Activated naive CD4-positive, alpha-beta T cell treated with anti-CD3 and anti-CD28 coated beads, Interleukin-2, amount 50 U/mL, for 24 hours (primary cell): ENCODE data around the gene GNA15.
"Not testable (repeated sequence)": the region's sequence is repeated elsewhere in the genome, so short reads cannot be mapped to it uniquely, and the experiment has no call there.

Experiments
- H3K27ac Mint-ChIP-seq: one replicate; pipeline ENCODE4 v1.8.0; 2021; ENCODE audit warnings: mild to moderate bottlenecking, mixed read lengths
- H3K27me3 Mint-ChIP-seq: one replicate; pipeline ENCODE4 v1.8.0; 2021; ENCODE audit warnings: mixed read lengths
- H3K36me3 Mint-ChIP-seq: one replicate; pipeline ENCODE4 v1.8.0; 2021; ENCODE audit warnings: mixed read lengths
- H3K4me1 Mint-ChIP-seq: one replicate; pipeline ENCODE4 v1.8.0; 2021; ENCODE audit warnings: mixed read lengths
- H3K4me3 Mint-ChIP-seq: one replicate; pipeline ENCODE4 v1.8.0; 2021; ENCODE audit warnings: mild to moderate bottlenecking, mixed read lengths
- H3K9me3 Mint-ChIP-seq: one replicate; pipeline ENCODE4 v1.8.0; 2021; ENCODE audit warnings: mixed read lengths

Gene GNA15

DNA sequence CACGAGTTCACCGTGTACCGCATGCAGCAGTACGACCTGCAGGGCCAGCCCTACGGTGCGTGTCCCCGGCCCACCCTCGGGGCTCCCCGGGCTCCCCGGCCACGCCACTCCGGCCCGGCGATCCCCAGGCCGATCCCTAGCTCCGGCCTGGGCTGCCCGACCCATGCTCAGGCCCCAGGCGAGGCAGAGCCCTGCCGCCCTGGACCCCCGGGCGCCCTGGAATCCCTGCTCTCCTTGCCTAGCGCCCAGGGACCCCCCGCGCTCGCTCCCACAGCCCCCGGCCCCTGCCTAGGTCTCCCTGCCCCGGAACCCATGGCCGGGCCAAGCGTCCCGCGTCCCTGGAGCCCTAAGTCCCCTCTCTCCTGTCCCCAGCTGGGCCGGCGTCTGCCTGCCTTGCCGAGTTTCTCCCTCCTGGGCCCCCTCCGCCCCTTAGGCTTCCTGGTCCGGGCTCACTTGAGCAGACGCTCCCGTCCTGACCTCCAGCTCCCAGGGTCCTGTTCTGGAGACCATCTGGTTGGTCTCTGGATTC is 50.4 kb downstream of the GNA15 start:
- Mint-ChIP-seq H3K9me3 (no peaks in the 10 kb centered on the region), H3K36me3 (peaks cover 6% of the 10 kb centered on the region), H3K4me3 (peak overlapping the region; percentile 91), H3K27me3 (no peaks in the 10 kb centered on the region), H3K27ac (peak overlapping the region; percentile 87), H3K4me1 (peaks cover 56% of the 10 kb centered on the region)

GRCh38 chr19:3186891-3187661 is 51.2 kb downstream of the GNA15 start:
- Mint-ChIP-seq H3K27ac (peak overlapping the region; percentile 87), H3K27me3 (no peaks in the 10 kb centered on the region), H3K4me1 (peaks cover 56% of the 10 kb centered on the region), H3K9me3 (no peaks in the 10 kb centered on the region), H3K4me3 (peak overlapping the region; percentile 91), H3K36me3 (peaks cover 6% of the 10 kb centered on the region)

DNA sequence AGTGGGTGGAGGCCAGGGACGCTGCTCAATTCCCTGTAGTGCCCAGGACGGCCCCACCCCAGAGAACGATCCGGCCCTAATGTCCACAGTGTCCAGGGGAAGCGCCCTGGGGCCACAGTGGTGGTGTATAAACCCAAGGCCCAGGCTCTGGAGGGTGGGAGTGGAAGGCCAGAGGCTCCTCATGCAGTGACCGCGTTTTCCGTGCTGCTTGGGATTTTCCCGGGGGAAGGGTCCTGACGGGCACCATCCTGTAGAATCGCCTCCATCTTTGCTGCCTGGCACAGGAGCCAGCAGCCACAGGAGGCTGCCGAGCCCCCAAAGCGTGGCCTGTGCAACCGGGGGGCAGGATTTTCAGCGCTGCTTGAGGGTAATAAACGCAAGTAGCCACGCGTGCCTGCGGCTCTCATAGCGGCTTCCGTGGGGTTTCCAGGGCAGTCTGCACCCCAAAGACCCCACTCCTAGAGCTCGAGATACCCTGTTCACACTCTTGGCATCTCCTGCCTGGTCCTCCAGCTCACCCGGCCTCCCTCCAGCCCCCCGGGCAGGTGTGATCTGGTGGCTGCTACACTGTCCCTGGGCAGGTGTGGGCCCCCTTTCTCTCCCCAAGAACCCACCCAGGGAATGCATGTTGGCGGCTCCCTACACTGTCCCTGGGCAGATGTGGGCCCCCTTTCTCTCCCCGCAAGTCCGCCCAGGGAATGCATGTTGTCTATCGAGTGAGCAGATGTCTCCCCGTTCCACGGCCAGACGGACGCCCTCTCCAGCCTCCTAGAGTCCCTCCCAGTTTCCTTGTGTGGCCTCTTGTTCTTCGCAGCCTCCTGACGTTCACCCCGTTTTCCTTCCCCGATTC is 52.1 kb downstream of the GNA15 start:
- Mint-ChIP-seq H3K36me3 (peaks cover 6% of the 10 kb centered on the region), H3K27me3 (no peaks in the 10 kb centered on the region), H3K9me3 (no peaks in the 10 kb centered on the region), H3K27ac (peak overlapping the region; percentile 46), H3K4me1 (peaks cover 53% of the 10 kb centered on the region), H3K4me3 (peak overlapping the region; percentile 91)

DNA sequence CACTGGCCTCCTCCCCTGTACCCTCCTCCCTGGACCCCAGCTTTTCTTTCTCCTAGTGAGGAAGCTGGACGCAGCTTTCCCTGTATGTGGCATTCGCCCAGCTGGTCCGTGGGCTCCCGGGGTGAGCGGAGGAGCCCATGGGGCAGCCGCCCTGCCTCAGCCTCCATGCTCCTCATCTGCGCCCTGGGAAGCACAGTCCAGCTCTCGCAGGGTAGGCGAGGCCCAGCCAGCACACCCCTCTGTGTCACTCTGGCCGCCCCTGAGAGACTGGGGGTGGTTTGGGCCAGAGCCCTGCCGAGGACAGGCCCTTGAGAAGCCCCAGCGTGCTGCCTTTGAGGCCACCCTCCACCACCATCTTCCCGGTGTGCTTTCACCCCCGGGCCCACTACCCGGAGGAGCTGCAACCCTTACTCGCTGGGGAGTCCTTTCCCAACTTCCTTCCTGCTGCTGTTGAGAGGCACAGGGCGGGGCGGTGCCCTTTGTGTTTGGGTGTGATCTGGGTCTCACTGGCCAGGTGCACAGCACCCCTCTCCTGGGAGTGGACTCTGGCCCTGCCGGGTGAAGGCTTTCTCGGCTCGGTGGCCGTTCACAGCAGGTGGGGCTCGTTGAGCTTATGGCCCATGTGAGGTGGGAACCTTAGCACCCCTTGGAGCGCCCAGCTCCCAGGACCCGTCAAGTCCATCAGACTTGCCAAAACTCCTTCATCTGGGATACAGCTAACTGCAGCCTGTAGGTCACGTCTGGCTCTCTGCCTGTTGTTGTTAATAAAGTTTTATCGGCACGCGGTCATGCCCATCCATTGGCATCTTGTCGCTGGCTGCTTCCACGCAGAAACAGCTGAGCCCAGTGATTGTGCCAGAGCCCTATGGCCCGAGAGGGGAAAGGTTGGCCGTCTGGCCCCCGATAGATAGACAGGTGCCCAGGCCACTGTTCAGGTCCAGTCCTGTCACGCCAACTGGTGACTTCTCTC is 53.1 kb downstream of the GNA15 start:
- peaks cover 47% of the 10 kb centered on the region for H3K4me1 Mint-ChIP-seq
- no peaks in the 10 kb centered on the region for H3K9me3 Mint-ChIP-seq
- peaks cover 7% of the 10 kb centered on the region for H3K36me3 Mint-ChIP-seq
- H3K27ac Mint-ChIP-seq = no peak overlapping the region
- H3K4me3 Mint-ChIP-seq = peak overlapping the region; percentile 91
- no peaks in the 10 kb centered on the region for H3K27me3 Mint-ChIP-seq

DNA sequence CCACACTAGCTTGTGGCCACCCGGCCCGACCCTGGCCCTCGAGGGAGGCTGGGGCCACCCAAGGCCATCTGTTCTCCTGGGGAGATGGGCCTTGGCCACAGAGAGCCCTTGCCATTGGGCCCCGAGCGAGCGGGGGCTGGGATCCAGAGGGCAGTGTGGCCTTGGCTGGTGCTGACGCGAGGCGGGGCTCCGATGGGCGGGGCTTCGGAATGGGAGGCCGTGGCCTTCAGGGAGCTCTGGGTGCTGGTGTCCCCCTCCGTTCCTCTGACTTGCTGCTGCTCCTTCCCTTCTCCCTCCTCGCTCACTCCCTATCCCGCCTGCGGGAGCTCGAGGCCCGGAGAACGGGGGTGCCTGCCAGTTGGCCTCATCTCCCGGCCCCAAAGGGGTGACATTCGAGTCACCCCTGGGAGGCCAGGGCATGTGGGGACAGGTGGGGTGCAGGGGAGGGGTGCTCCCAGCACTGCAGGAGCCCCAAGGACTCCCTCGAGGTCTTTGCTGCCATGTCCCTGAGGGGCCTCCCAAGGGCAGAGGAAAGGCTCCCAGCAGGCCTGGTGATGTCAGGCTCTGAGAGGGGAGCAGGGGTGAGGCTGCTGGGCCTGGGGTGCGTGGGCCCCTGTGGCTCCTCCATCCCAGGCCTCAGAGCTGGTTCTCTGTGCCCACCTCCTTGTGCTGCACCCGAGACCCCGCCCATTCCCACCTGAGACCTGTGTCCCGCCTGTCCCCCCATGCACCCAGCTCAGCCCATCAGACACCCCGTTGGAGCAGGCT is 54.1 kb downstream of the GNA15 start:
- Mint-ChIP-seq H3K4me3 (no peak overlapping the region), H3K27me3 (no peaks in the 10 kb centered on the region), H3K27ac (no peak overlapping the region), H3K36me3 (peaks cover 4% of the 10 kb centered on the region), H3K9me3 (no peaks in the 10 kb centered on the region), H3K4me1 (peaks cover 37% of the 10 kb centered on the region)

- no peak overlapping the region for H3K4me3 Mint-ChIP-seq
- no peaks in the 10 kb centered on the region for H3K9me3 Mint-ChIP-seq
- H3K36me3 Mint-ChIP-seq = peaks cover 4% of the 10 kb centered on the region
- H3K27ac Mint-ChIP-seq = no peak overlapping the region
- peaks cover 31% of the 10 kb centered on the region for H3K4me1 Mint-ChIP-seq
- H3K27me3 Mint-ChIP-seq = no peaks in the 10 kb centered on the region
Observed at GRCh38 chr19:3190470-3190770, 54.6 kb downstream of the GNA15 start.

DNA sequence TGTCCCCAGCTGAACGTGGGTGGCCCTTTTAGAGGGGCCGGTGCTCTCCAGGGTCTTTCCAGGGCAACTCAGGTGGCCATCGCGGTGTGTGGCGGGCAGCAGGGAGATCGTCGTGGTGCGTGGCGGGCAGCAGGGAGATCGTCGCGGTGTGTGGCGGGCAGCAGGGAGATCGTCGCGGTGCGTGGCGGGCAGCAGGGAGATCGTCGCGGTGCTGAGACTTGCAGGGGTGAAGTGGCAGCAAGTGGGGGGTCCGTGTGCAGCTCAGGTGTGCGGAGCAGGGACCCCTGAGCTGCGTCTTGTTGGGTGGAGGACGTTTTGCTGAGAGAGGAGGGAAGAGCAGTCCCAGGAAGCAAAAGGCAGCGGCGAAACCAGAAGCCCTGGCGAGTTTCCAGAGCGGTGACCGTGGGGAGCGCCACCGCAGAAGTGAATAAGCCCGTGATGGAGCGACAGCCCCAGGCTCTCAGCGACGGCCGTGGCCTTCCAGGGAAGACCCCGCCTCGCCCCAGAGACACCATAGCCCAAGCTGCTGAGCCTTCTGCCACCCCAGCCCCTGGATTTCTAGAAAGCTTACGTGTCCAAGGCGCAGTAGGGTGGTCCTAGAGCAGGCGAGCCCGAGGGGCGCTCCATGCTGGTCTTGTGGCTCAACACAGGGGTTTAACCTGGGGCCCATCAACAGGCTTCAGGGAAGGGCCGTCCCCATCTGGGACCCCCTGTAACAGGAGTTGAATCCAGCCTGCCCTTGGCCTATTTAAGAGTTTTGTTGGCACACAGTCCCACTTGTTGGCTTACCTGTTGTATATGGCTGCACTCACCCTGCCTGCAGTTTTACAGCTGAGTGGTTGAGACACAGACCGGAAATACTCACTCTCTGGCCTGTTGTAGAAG is 55.3 kb downstream of the GNA15 start:
- Mint-ChIP-seq H3K27me3 (no peaks in the 10 kb centered on the region), H3K4me1 (peaks cover 31% of the 10 kb centered on the region), H3K36me3 (peaks cover 4% of the 10 kb centered on the region), H3K4me3 (peak overlapping the region; percentile 19), H3K27ac (no peak overlapping the region), H3K9me3 (no peaks in the 10 kb centered on the region)

- not testable (repeated sequence) for H3K36me3 Mint-ChIP-seq, H3K4me3 Mint-ChIP-seq, H3K27me3 Mint-ChIP-seq, H3K9me3 Mint-ChIP-seq, H3K27ac Mint-ChIP-seq
- peaks cover 29% of the 10 kb centered on the region for H3K4me1 Mint-ChIP-seq
Observed at GRCh38 chr19:3191806-3192104, 55.9 kb downstream of the GNA15 start.

GRCh38 chr19:3192228-3192635 is 56.4 kb downstream of the GNA15 start:
- Mint-ChIP-seq H3K27ac (no peak overlapping the region), H3K9me3 (no peaks in the 10 kb centered on the region), H3K4me1 (peaks cover 24% of the 10 kb centered on the region), H3K4me3 (no peak overlapping the region), H3K36me3 (peaks cover 4% of the 10 kb centered on the region), H3K27me3 (no peaks in the 10 kb centered on the region)

GRCh38 chr19:3192684-3193083 is 56.9 kb downstream of the GNA15 start:
- H3K4me3 Mint-ChIP-seq = no peak overlapping the region
- H3K27ac Mint-ChIP-seq = no peak overlapping the region
- peaks cover 4% of the 10 kb centered on the region for H3K36me3 Mint-ChIP-seq
- H3K4me1 Mint-ChIP-seq = peaks cover 20% of the 10 kb centered on the region
- no peaks in the 10 kb centered on the region for H3K9me3 Mint-ChIP-seq
- no peaks in the 10 kb centered on the region for H3K27me3 Mint-ChIP-seq

GRCh38 chr19:3193256-3194105 is 57.6 kb downstream of the GNA15 start:
- Mint-ChIP-seq H3K27me3 (no peaks in the 10 kb centered on the region), H3K27ac (no peak overlapping the region), H3K4me3 (no peak overlapping the region), H3K4me1 (peaks cover 12% of the 10 kb centered on the region), H3K36me3 (peaks cover 4% of the 10 kb centered on the region), H3K9me3 (no peaks in the 10 kb centered on the region)

GRCh38 chr19:3194106-3195087 is 58.6 kb downstream of the GNA15 start:
- Mint-ChIP-seq H3K27ac (peak overlapping the region; percentile 41), H3K36me3 (peaks cover 2% of the 10 kb centered on the region), H3K4me1 (peaks cover 5% of the 10 kb centered on the region), H3K27me3 (no peaks in the 10 kb centered on the region), H3K9me3 (no peaks in the 10 kb centered on the region), H3K4me3 (no peak overlapping the region)
